ENCODE data around the gene POLR1G.
A peak's percentile ranks its signal among the peaks of the same experiment; 100 is the strongest.
"Not testable (repeated sequence)": the region's sequence is repeated elsewhere in the genome, so short reads cannot be mapped to it uniquely, and the experiment has no call there.

Gene POLR1G

DNA sequence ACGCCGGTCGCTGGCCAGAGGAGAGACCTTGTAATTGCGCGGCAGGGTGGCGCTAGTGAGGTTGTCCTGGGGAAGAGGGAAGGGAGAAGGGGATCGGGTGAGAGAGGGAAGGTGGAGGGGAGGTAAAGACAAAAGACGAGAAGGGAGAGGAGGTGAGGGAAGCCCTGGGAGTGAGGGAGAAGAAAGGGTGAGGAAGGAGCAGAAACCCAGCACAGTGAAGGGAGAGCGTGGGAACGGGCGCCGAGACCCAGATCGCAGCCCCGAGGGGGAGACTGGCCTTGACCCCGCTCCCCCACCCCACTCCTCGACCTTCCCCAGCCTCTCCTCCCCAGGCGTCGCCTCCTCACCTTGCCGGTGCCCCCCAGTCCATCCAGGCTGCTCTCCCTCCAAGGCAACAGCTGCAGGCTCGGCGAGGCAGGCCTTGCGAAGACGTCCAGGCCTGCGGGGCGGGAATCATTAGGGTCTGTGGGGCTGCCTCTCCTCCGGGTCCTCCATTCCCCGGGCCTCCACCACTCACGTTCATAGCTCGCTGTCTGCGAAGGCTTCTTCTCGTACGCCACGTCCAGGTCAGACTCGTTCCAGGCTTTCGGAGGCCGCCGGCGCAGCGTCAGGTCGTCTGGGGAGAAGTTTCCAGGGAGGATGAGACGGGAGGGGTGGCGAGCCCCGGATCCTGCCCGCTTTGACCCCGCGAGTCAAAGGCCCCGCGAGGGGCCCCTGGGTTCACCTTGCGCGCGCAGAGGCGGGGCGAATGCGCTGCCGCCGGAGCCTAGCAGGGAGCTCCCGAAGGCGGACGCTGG, 10.4 kb upstream of the POLR1G start:
- no peak for DNase-seq (ENCODE audit: low spot score)

GRCh38 chr19:45400192-45400591, 6.3 kb upstream of the POLR1G start:
- no peak for DNase-seq (ENCODE audit: low spot score)

DNA sequence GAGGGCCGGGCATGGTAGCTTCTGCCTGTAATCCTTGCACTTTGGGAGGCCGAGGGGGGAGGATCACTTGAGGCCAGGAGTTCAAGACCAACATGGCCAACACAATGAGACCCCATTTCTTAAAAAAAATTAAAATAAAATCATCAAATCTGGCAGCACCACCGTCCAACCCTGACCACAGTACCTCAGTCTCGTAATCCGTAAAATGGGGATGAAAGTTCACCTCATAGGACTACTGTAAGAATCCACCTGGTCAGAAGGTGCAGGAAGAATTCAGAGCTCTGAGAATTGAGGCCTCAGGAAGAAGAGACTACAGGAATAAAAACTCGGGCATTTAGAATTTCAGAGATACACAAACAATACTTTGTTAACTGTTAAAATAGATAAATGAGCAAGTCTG, 4.6 kb upstream of the POLR1G start:
- no peak for DNase-seq (ENCODE audit: low spot score)

DNA sequence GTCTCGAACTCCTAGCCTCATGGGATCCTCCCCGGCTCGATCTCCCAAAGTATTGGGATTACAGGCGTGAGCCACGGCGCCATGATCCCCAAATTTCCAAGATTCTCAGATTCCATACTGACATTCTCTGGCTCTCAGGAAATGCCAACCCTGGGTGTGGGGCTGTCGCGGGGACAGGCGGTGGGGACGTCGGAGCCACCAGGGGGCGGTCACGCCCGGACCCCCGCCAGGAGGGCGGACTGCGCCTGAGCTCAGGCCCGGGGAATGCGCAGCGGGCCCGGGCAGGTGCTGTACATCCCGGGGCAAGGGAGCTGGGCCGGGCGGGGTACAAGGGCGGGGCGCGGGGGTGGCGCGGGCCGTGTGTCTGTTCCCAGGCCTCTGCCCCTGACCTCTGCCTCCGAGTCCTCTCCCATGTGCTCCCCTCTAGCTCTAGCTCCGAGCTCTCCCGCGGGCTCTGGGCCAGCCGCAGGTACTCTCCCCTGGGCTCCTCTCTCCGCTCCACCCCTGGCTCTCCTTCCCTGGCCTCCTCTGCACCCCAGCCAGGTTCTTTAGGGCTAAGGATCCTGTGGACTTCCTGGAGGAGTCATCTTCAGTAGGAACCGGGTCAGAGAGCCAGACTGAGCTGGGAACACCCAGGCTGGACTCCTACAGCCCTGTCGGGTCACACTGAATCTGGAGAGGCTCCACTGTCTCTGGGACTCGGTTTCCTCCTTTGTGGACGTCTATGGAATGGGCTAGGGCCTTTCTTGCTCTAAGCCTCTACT, 4.0 kb upstream of the POLR1G start:
- peak; percentile 18 for DNase-seq (ENCODE audit: low spot score)

DNA sequence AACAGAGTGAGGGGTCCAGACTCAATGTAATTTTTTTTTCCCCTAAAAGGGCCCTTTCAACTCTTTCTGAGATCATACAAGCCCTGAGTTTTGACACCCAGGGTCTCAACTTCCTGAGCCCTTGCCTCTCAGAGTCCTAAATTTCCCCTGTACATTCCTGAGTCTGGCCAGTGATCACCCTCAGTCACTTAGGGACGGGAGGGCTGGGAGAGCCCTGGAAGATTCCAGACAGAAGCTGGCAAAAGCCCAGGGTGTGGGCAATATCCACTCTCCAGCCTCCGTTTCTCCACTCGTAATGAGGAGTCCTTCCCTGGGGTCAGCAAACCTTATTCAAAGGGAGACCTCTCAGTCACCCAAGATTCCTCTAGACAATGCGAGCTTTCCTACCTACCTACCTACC, 3.2 kb upstream of the POLR1G start:
- no peak for DNase-seq (ENCODE audit: low spot score)

GRCh38 chr19:45403781-45404556, 2.5 kb upstream of the POLR1G start:
- peak; percentile 65 for DNase-seq (ENCODE audit: low spot score)

GRCh38 chr19:45404557-45405434, 1.6 kb upstream of the POLR1G start, which contains the start of gene PPP1R13L:
PPP1R13L (minus strand) TSS chr19:45405069; CDS start chr19:45398318, 6,751 bp downstream.
- DNase-seq (ENCODE audit: low spot score): no peak

DNA sequence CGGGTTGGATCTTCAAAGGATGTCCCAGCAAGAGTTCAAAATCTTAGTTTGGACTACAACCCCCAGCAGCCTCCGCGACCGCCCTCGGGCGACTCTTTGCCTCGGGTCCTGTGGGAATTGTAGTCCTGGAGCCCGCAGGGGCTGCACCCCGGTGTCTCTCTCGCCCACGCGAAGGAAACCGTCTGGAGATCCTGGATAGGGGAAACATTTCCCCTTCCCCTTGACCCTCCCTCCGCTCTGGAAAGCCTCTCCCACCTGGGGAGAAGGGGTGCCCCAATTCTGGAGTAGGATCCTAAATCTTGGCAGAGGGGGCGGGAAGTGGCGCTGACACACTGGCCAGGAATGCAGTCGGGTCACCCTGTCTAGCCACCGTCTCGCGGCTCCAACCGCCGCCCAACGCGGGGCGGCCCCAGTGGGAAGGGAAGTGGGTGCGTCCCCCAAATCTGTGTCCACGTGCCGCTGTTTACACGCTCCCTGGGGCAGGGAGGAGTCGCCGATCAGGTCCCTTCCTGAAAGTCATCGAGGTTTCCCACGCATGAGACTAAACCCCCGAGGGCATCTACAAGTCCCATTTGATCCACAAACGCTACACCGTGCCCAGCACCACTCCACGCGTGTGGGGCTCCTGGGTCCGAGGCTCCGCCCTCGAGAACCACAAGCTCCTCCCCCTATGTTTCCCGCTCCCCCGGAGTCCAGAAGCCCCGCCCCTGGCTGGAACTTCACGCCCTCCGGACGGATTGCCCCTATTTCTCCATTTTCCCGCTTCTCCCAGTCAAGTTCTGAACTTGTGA, 814 bp upstream of the POLR1G start:
- peak; percentile 79 for DNase-seq (ENCODE audit: low spot score)

DNA sequence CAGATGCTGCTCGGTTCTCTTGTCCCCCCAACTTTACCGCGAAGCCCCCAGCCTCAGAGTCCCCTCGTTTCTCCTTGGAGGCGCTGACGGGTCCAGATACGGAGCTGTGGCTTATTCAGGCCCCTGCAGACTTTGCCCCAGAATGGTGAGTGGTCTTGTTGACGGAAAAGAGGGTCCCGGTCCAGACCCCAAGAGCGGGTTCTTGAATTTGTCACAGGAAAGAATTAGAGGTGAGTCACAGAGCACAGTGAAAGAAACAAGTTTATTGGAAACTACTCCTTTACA, 589 bp downstream of the POLR1G start:
- DNase-seq (ENCODE audit: low spot score): no peak

DNA sequence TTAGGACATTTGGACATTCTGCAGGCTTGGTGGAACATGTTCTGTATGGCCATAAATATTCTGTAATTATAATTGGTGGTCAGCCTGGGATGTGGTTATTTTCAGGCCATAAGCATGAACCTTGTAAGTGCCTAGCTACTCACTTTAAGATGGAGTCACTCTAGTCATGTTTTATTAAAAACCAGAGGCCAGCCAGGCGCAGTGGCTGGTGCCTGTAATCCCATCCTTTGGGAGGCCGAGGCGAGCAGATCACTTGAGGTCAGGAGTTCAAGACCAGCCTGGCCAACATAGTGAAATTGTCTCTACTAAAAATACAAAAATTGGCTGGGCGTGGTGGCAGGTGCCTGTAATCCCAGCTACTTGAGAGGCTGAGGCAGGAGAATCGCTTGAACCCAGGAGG, 1.1 kb downstream of the POLR1G start:
- DNase-seq (ENCODE audit: low spot score): not testable (repeated sequence)

GRCh38 chr19:45408121-45408520, 1.7 kb downstream of the POLR1G start:
- no peak for DNase-seq (ENCODE audit: low spot score)

DNA sequence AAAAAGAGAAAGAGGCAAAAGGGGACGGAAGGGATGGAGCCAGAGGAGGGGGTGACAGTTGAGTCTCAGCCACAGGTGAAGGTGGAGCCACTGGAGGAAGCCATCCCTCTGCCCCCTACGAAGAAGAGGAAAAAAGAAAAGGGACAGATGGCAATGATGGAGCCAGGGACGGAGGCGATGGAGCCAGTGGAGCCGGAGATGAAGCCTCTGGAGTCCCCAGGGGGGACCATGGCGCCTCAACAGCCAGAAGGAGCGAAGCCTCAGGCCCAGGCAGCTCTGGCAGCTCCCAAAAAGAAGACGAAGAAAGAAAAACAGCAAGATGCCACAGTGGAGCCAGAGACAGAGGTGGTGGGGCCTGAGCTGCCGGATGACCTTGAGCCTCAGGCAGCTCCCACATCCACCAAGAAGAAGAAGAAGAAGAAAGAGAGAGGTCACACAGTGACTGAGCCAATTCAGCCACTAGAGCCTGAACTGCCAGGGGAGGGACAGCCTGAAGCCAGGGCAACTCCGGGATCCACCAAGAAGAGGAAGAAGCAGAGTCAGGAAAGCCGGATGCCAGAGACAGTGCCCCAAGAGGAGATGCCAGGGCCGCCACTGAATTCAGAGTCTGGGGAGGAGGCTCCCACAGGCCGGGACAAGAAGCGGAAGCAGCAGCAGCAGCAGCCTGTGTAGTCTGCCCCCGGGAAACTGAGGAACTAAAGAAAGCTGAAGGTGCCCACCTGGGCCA, 2.5 kb downstream of the POLR1G start:
- DNase-seq (ENCODE audit: low spot score): no peak

DNA sequence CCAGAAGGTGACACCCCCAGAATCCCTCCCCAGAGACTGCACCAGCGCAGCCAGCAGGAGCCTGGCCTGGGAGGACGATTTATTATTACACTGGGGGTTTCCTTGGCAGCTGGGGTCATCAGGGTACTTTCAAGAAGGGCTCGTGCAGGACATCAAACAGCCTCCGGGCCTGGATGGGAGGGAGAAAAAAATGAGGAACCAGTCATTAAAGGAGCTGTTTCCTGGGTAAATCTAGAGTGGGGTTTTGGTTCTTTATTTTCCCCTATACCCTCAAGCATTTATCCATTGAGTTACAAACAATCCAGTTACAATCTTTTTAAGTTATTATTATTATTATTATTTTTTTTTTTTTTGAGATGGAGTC, 3.1 kb downstream of the POLR1G start:
- no peak for DNase-seq (ENCODE audit: low spot score)

GRCh38 chr19:45410330-45410729, 3.9 kb downstream of the POLR1G start:
- DNase-seq (ENCODE audit: low spot score): not testable (repeated sequence)

- DNase-seq (ENCODE audit: low spot score): no peak
Measured at GRCh38 chr19:45413497-45413896, 7.1 kb downstream of the POLR1G start.

DNA sequence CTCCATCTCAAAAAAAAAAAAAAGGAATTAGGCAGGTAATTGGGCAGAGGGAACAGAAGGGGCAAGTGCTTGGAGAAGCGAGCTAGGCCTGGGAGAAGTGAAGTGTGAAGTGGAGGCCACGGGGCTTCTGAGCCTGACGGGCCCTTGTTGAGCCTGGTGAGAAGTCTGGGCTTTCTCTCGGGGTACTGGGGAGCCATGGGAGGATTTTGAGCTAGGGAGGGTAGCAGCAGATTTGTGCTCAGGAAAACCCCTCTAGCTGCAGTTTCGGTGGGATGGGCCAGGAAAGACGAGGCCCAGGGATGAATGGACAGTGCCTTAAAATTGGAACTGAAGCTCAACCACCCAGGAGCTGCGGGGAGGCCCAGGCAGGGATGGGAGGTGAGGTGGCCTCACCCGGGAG, 8.0 kb downstream of the POLR1G start:
- DNase-seq (ENCODE audit: low spot score): no peak

GRCh38 chr19:45417151-45417550, 10.7 kb downstream of the POLR1G start:
- DNase-seq (ENCODE audit: low spot score): no peak

GRCh38 chr19:45418802-45419201, 12.4 kb downstream of the POLR1G start:
- DNase-seq (ENCODE audit: low spot score): no peak

DNA sequence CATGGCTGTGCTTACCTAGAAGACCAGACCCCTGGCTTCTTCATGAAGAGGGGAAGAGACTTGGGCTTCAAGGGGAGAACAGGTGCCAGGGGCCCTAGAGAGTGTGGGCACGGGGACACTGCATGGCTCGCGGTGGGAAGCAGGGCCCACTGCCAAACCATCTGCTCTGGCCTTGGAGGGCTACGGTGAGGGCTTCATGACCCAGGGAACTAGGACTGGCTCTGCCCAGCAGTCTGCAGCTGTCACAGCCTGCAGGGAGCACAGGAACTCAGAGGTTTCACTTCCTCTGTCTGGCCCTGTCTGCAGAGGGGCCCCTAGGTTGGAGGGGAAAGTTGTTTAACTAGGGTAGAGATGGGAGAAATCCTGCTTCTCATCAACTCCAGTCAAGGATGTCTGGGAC, 13.0 kb downstream of the POLR1G start:
- DNase-seq (ENCODE audit: low spot score): no peak

GRCh38 chr19:45419895-45420294, 13.5 kb downstream of the POLR1G start:
- no peak for DNase-seq (ENCODE audit: low spot score)

All from hematopoietic multipotent progenitor cell treated with erythropoietin and hydrocortisone succinate and interleukin-3 and kit ligand, for 15 days (in vitro differentiated cells).